Smooth muscle cell (in vitro differentiated cells): ENCODE results near the gene TRMT5. TPM values are rescaled to one million over a fixed set of nuclear protein-coding genes. Genes with fewer than 3 reads are reported as not detected.

Experiments used
- DNase-seq: peaks from one replicate; lab custom pipeline; 2025; ENCODE audit not compliant: unreplicated experiment; lab: John Stamatoyannopoulos, UW
- H2AFZ ChIP-seq: fragments of 200-600 bp; sonication (generic); 2 replicates; pipeline ENCODE4 v1.6.0; 2016; ENCODE audit warnings: antibody characterized with exemption, low read depth, mild to moderate bottlenecking
- H3F3A ChIP-seq: fragments of 200-600 bp; sonication (generic); 2 replicates; pipeline ENCODE4 v1.6.0; 2017; ENCODE audit warnings: antibody characterized with exemption, low read depth
- H3K27ac ChIP-seq: fragments of 200-600 bp; sonication (generic); 2 replicates; pipeline ENCODE4 v1.5.1; 2016; ENCODE audit warnings: low read depth, mild to moderate bottlenecking
- H3K27me3 ChIP-seq: fragments of 200-600 bp; sonication (generic); 2 replicates; pipeline ENCODE4 v1.6.1; 2016; ENCODE audit warnings: low read depth, mild to moderate bottlenecking
- H3K36me3 ChIP-seq: fragments of 200-600 bp; sonication (generic); 2 replicates; pipeline ENCODE4 v1.5.1; 2016; ENCODE audit warnings: low read depth
- H3K4me1 ChIP-seq: fragments of 200-600 bp; sonication (generic); 2 replicates; pipeline ENCODE4 v1.5.1; 2016; ENCODE audit warnings: low read depth
- H3K4me2 ChIP-seq: fragments of 200-600 bp; sonication (generic); 2 replicates; pipeline ENCODE4 v1.6.0; 2016; ENCODE audit warnings: mild to moderate bottlenecking
- H3K4me3 ChIP-seq: fragments of 200-600 bp; sonication (generic); 2 replicates; pipeline ENCODE4 v1.5.1; 2016; ENCODE audit warnings: mild to moderate bottlenecking
- H3K79me2 ChIP-seq: fragments of 200-600 bp; sonication (generic); 2 replicates; pipeline ENCODE4 v1.6.0; 2016; ENCODE audit warnings: low read depth, mild to moderate bottlenecking
- H3K9ac ChIP-seq: fragments of 200-600 bp; sonication (generic); 2 replicates; pipeline ENCODE4 v1.6.0; 2016; ENCODE audit warnings: low read depth
- H3K9me3 ChIP-seq: fragments of 200-600 bp; sonication (generic); replicated peaks from 2 replicates; pipeline ENCODE4 v1.5.1; 2016; ENCODE audit warnings: low read depth
- H4K20me1 ChIP-seq: fragments of 200-600 bp; sonication (generic); 2 replicates; pipeline ENCODE4 v1.6.0; 2016; ENCODE audit warnings: low read depth
- CTCF ChIP-seq: fragments of 200-600 bp; sonication (generic); IDR thresholded peaks from 2 replicates; pipeline ENCODE4 v1.5.1; 2017; ENCODE audit warnings: borderline replicate concordance, mild to moderate bottlenecking, antibody characterized with exemption; ENCODE audit not compliant: insufficient read depth, poor library complexity, severe bottlenecking
- WGBS: methylation state at CpG from one replicate; pipeline ENCODE4 v1.1.7; 2016; ENCODE audit warnings: low lambda C conversion rate; 5-methylcytosine and 5-hydroxymethylcytosine counted together
- polyA plus RNA-seq: library from polyadenylated mRNA; unstranded; fragments of >200 nt; fragmentation: Nextera tagmentation; extraction: Ambion mirVana; gene quantifications from 2 replicates; pipeline ENCODE4 v1.2.1, GENCODE V29; 2016
- total RNA-seq: library from RNA; depleted of rRNA; stranded (reverse); fragments of >200 nt; gene quantifications from 2 replicates; pipeline ENCODE4 v1.2.3, GENCODE V29; 2014

Gene TRMT5
- total and polyA plus RNA-seq, 2 experiments from 2014 or later = 4.1 to 9.1 TPM

GRCh38 chr14:60963761-60964160 lies 17.1 kb downstream of the TRMT5 start:
- Histone ChIP-seq H3K27me3 (no peaks in the 10 kb centered on the region), H3K4me1 (no peaks in the 10 kb centered on the region), H3K36me3 (no peaks in the 10 kb centered on the region), H3K4me3 (no peak overlapping the region), H3K4me2 (no peak overlapping the region), H3K79me2 (peaks cover 4% of the 10 kb centered on the region), H3K9me3 (no peaks in the 10 kb centered on the region), H4K20me1 (peaks cover 9% of the 10 kb centered on the region), H3K9ac (no peak overlapping the region), H3K27ac (no peak overlapping the region), H2AFZ (no peak overlapping the region), H3F3A (peaks cover 7% of the 10 kb centered on the region)
- TF ChIP-seq CTCF = no peak
- DNase-seq = no peak
- 72% methylated on average over 2 of the region's 2 CpGs for WGBS

- H3K27ac ChIP-seq = no peak overlapping the region
These were observed 22.7 kb downstream of the TRMT5 start for GRCh38 chr14:60958146-60958545.

GRCh38 chr14:60956632-60957031 lies 24.2 kb downstream of the TRMT5 start:
- Histone ChIP-seq H3K4me1 (no peaks in the 10 kb centered on the region), H3K4me2 (no peak overlapping the region), H3K9ac (no peak overlapping the region), H2AFZ (no peak overlapping the region), H4K20me1 (no peaks in the 10 kb centered on the region), H3F3A (no peaks in the 10 kb centered on the region), H3K9me3 (peaks cover 23% of the 10 kb centered on the region), H3K27me3 (no peaks in the 10 kb centered on the region), H3K36me3 (peaks cover 9% of the 10 kb centered on the region), H3K4me3 (no peak overlapping the region), H3K79me2 (peaks cover 5% of the 10 kb centered on the region), H3K27ac (no peak overlapping the region)
- no peak for TF ChIP-seq CTCF
- no peak for DNase-seq
- WGBS = 95% methylated on average over 1 of the region's 1 CpG

More at GRCh38 chr14:60958146-60958545, 22.7 kb downstream of the TRMT5 start:
- no peak for DNase-seq
- peaks cover 4% of the 10 kb centered on the region for H4K20me1 ChIP-seq
- no peak overlapping the region for H3K4me2 ChIP-seq
- H3K4me1 ChIP-seq = no peaks in the 10 kb centered on the region
- no peak overlapping the region for H3K4me3 ChIP-seq
- H3F3A ChIP-seq = no peaks in the 10 kb centered on the region
- peaks cover 9% of the 10 kb centered on the region for H3K36me3 ChIP-seq
- no peaks in the 10 kb centered on the region for H3K27me3 ChIP-seq
- H3K79me2 ChIP-seq = peaks cover 10% of the 10 kb centered on the region
- H3K9ac ChIP-seq = no peak overlapping the region
- H3K9me3 ChIP-seq = peaks cover 23% of the 10 kb centered on the region
- no peak for TF ChIP-seq CTCF
- no peak overlapping the region for H2AFZ ChIP-seq

GRCh38 chr14:60956202-60956601 lies 24.7 kb downstream of the TRMT5 start:
- Histone ChIP-seq H3K27ac (no peak overlapping the region), H3K9me3 (peaks cover 23% of the 10 kb centered on the region), H3K4me1 (no peaks in the 10 kb centered on the region), H3K9ac (no peak overlapping the region), H3F3A (no peaks in the 10 kb centered on the region), H2AFZ (no peak overlapping the region), H3K79me2 (peaks cover 5% of the 10 kb centered on the region), H3K4me3 (no peak overlapping the region), H3K36me3 (peaks cover 9% of the 10 kb centered on the region), H4K20me1 (no peaks in the 10 kb centered on the region), H3K27me3 (no peaks in the 10 kb centered on the region), H3K4me2 (no peak overlapping the region)
- TF ChIP-seq CTCF = no peak
- no peak for DNase-seq
- 99% methylated on average over 4 of the region's 4 CpGs for WGBS
